SK-N-SH (cell line): Measurements from ENCODE around the gene HES1. TPM values are rescaled to one million over a fixed set of nuclear protein-coding genes. Genes with fewer than 3 reads are reported as not detected.

Experiments
- CTCF ChIA-PET: fragments of 300-600, 350-600 bp; formaldehyde crosslinking; extraction: SDS; loops from one replicate; lab custom pipeline; 2021; lab: Yijun Ruan, JAX
- POLR2A ChIA-PET: fragments of 350-600 bp; sonication (Branson Sonifier 250); formaldehyde crosslinking; extraction: SDS; loops from one replicate; lab custom pipeline; 2020; ENCODE audit warnings: antibody characterized with exemption, inconsistent platforms; lab: Yijun Ruan, JAX
- DNase-seq: peaks from one replicate; pipeline ENCODE4 v3.0.0; 2012
- H2AFZ ChIP-seq: fragments of 200-600 bp; sonication (generic); 2 replicates; pipeline ENCODE4 v1.8.1; 2016; ENCODE audit warnings: antibody characterized with exemption, mild to moderate bottlenecking, low read depth
- H3F3A ChIP-seq: fragments of 200-600 bp; sonication (generic); replicated peaks from 2 replicates; pipeline ENCODE3; 2016; ENCODE audit warnings: antibody characterized with exemption, mild to moderate bottlenecking; ENCODE audit not compliant: insufficient read depth
- H3K27ac ChIP-seq, 2 experiments: fragments of 200-500 bp in 1 of 2; fragments of 200-600 bp in 1 of 2; sonication (Bioruptor generic) in 1 of 2; sonication (generic), shearing (Covaris generic) in 1 of 2; 2 replicates each; pipeline versions ENCODE4 v1.5.1 to v1.6.1; 2014 to 2016; ENCODE audit warnings: low read depth in 2 of 2, inconsistent platforms in 1 of 2, low read length in 1 of 2, mild to moderate bottlenecking in 1 of 2, mixed read lengths in 1 of 2
- H3K27me3 ChIP-seq: fragments of 200-600 bp; sonication (generic), shearing (Covaris generic); 2 replicates; pipeline ENCODE4 v1.6.1; 2016; ENCODE audit warnings: mixed run types; ENCODE audit not compliant: insufficient read depth
- H3K36me3 ChIP-seq, 2 experiments: fragments of 200-500 bp in 1 of 2; fragments of 200-600 bp in 1 of 2; sonication (Bioruptor generic) in 1 of 2; sonication (generic) in 1 of 2; replicated peaks in 1 of 2; 2 replicates each; pipeline versions ENCODE3 to v1.5.1; 2014 to 2016; ENCODE audit warnings: low read length in 1 of 2, mild to moderate bottlenecking in 1 of 2; ENCODE audit not compliant: insufficient read depth in 2 of 2, control insufficient read depth in 1 of 2
- H3K4me1 ChIP-seq, 2 experiments: fragments of 200-500 bp in 1 of 2; fragments of 200-600 bp in 1 of 2; sonication (Bioruptor generic) in 1 of 2; sonication (generic), shearing (Covaris generic) in 1 of 2; 2 replicates each; pipeline versions ENCODE4 v1.5.1 to v1.6.1; 2014 to 2016; ENCODE audit warnings: low read depth in 1 of 2, low read length in 1 of 2, mixed run types in 1 of 2; ENCODE audit not compliant: insufficient read depth in 2 of 2, control insufficient read depth in 1 of 2
- H3K4me2 ChIP-seq: fragments of 200-600 bp; sonication (generic), shearing (Covaris generic); 2 replicates; pipeline ENCODE4 v1.6.1; 2017; ENCODE audit warnings: mixed run types
- H3K4me3 ChIP-seq, 2 experiments: fragments of 200-500 bp in 1 of 2; fragments of 200-600 bp in 1 of 2; sonication (Bioruptor generic) in 1 of 2; sonication (generic), shearing (Covaris generic) in 1 of 2; 2 replicates each; pipeline versions ENCODE4 v1.5.1 to v1.8.1; 2014 to 2016; ENCODE audit warnings: low read depth in 2 of 2, inconsistent platforms in 1 of 2, low read length in 1 of 2, mild to moderate bottlenecking in 1 of 2, mixed read lengths in 1 of 2, moderate library complexity in 1 of 2
- H3K79me2 ChIP-seq: fragments of 200-600 bp; sonication (generic); 2 replicates; pipeline ENCODE4 v1.8.1; 2017; ENCODE audit warnings: mild to moderate bottlenecking; ENCODE audit not compliant: insufficient read depth
- H3K9ac ChIP-seq: fragments of 200-600 bp; sonication (generic); 2 replicates; pipeline ENCODE4 v1.6.1; 2017; ENCODE audit warnings: mixed run types
- H3K9me2 ChIP-seq: fragments of 200-600 bp; sonication (generic); 2 replicates; pipeline ENCODE4 v1.6.1; 2017; ENCODE audit warnings: mixed run types
- H3K9me3 ChIP-seq: fragments of 200-600 bp; sonication (generic); 2 replicates; pipeline ENCODE4 v1.6.1; 2017; ENCODE audit warnings: mixed run types, mild to moderate bottlenecking, moderate library complexity
- H4K20me1 ChIP-seq: fragments of 200-600 bp; sonication (generic); 2 replicates; pipeline ENCODE4 v1.6.1; 2017; ENCODE audit warnings: mild to moderate bottlenecking, mixed run types; ENCODE audit not compliant: insufficient read depth
- ELF1 ChIP-seq: IDR thresholded peaks from 2 replicates; pipeline ENCODE4 v1.4.0; 2012
- EP300 ChIP-seq, 2 experiments: IDR thresholded peaks; 2 replicates each; pipeline versions ENCODE4 v1.4.0 to v1.6.1; 2012; ENCODE audit warnings: borderline replicate concordance in 1 of 2, low read depth in 1 of 2, low read length in 1 of 2
- FOSL2 ChIP-seq: IDR thresholded peaks from 2 replicates; pipeline ENCODE4 v1.4.0; 2012; ENCODE audit warnings: low read depth, mild to moderate bottlenecking, moderate library complexity, borderline replicate concordance
- FOXJ3 ChIP-seq: sonication (generic); formaldehyde crosslinking; IDR thresholded peaks from 2 replicates; pipeline ENCODE4 v1.5.1; 2020; ENCODE audit warnings: mild to moderate bottlenecking, missing genetic modification reagents
- GABPA ChIP-seq: IDR thresholded peaks from 2 replicates; pipeline ENCODE4 v1.4.0; 2012; ENCODE audit warnings: low read depth, mild to moderate bottlenecking
- IRF3 ChIP-seq: fragments of 150-350 bp; IDR thresholded peaks from 2 replicates; pipeline ENCODE4 v1.6.1; 2016; ENCODE audit warnings: mild to moderate bottlenecking, low read depth, low read length
- JUND ChIP-seq: IDR thresholded peaks from 2 replicates; pipeline ENCODE4 v1.4.0; 2012
- MAX ChIP-seq: IDR thresholded peaks from 2 replicates; pipeline ENCODE4 v1.4.0; 2012; ENCODE audit warnings: low read depth
- NFIC ChIP-seq: IDR thresholded peaks from 2 replicates; pipeline ENCODE4 v1.4.0; 2012; ENCODE audit warnings: borderline replicate concordance
- PBX3 ChIP-seq: IDR thresholded peaks from 2 replicates; pipeline ENCODE4; 2012
- RAD21 ChIP-seq: IDR thresholded peaks from 2 replicates; pipeline ENCODE4 v1.6.1; 2012; ENCODE audit warnings: mild to moderate bottlenecking, low read length
- RCOR1 ChIP-seq: fragments of 150-350 bp; IDR thresholded peaks from 2 replicates; pipeline ENCODE4 v1.6.1; 2017; ENCODE audit warnings: antibody characterized with exemption, low read length
- RFX5 ChIP-seq: IDR thresholded peaks from 2 replicates; pipeline ENCODE4 v1.6.1; 2012; ENCODE audit warnings: mild to moderate bottlenecking, improper control_type of control experiment, low read length
- SIN3A ChIP-seq: IDR thresholded peaks from 2 replicates; pipeline ENCODE4 v1.6.1; 2012; ENCODE audit warnings: low read depth, mild to moderate bottlenecking, low read length, moderate library complexity, borderline replicate concordance
- SMC3 ChIP-seq: IDR thresholded peaks from 2 replicates; pipeline ENCODE4 v1.6.1; 2012; ENCODE audit warnings: low read depth, low read length, improper control_type of control experiment
- TCF12 ChIP-seq: IDR thresholded peaks from 2 replicates; pipeline ENCODE4 v1.4.0; 2012
- YY1 ChIP-seq: IDR thresholded peaks from 2 replicates; pipeline ENCODE4 v1.4.0; 2012; ENCODE audit warnings: low read depth, mild to moderate bottlenecking
- ZBTB33 ChIP-seq: IDR thresholded peaks from 2 replicates; pipeline ENCODE4 v1.4.0; 2012; ENCODE audit warnings: low read depth, borderline replicate concordance
- WGBS: methylation state at CpG from one replicate; pipeline ENCODE4 v1.1.6; 2017; ENCODE audit warnings: low lambda C conversion rate; 5-methylcytosine and 5-hydroxymethylcytosine counted together
- polyA plus RNA-seq, 3 experiments: library from polyadenylated mRNA; depleted of rRNA; stranded (reverse); fragments of >200 nt; gene quantifications; 2 replicates each; pipeline ENCODE4 v1.2.3, GENCODE V29; 2012

Gene HES1
- polyA plus RNA-seq, 1 of the 3 experiments (the other 2 are of a cell fraction) = 225 TPM

GRCh38 chr3:194121891-194122631 is 13.9 kb upstream of the HES1 start:
- no peak for DNase-seq
- POLR2A ChIA-PET = no interaction called here
- 59% methylated on average over 8 of the region's 8 CpGs for WGBS

GRCh38 chr3:194123726-194124125 is 12.2 kb upstream of the HES1 start:
- no peaks in the 10 kb centered on the region for H3K9me3 ChIP-seq

More at GRCh38 chr3:194121891-194122631, 13.9 kb upstream of the HES1 start:
- Histone ChIP-seq H3K36me3 (no peaks in the 10 kb centered on the region), H3K9me3 (no peaks in the 10 kb centered on the region), H3K9ac (no peak overlapping the region), H3K79me2 (no peaks in the 10 kb centered on the region), H2AFZ (no peak overlapping the region), H3K9me2 (no peaks in the 10 kb centered on the region), H3K27me3 (peaks cover 4% of the 10 kb centered on the region), H3K4me1 (no peaks in the 10 kb centered on the region), H3F3A (no peaks in the 10 kb centered on the region), H3K27ac (no peak overlapping the region), H3K4me3 (no peak overlapping the region), H4K20me1 (no peaks in the 10 kb centered on the region), H3K4me2 (no peak overlapping the region)
- TF ChIP-seq FOXJ3 (CRISPR knock-in tag) (no peak), FOSL2 (0 out of 2 replicates have a peak, but pooled peaks have one; percentile 17), SMC3 (no peak)
- CTCF ChIA-PET = no interaction called here

GRCh38 chr3:194124193-194124592 is 11.8 kb upstream of the HES1 start:
- Histone ChIP-seq H3K9ac (no peak overlapping the region), H2AFZ (no peak overlapping the region), H4K20me1 (no peaks in the 10 kb centered on the region), H3K9me3 (no peaks in the 10 kb centered on the region), H3K4me3 (no peak overlapping the region), H3K9me2 (no peaks in the 10 kb centered on the region), H3K36me3 (no peaks in the 10 kb centered on the region), H3K79me2 (no peaks in the 10 kb centered on the region), H3K27ac (no peak overlapping the region), H3K4me2 (no peak overlapping the region), H3F3A (no peaks in the 10 kb centered on the region), H3K4me1 (no peaks in the 10 kb centered on the region), H3K27me3 (peaks cover 4% of the 10 kb centered on the region)
- ChIA-PET CTCF (interaction anchor here (0.6 to 3.1 kb wide), 3 partner anchors 10 to 192 kb away, joined by 3 to 13 read pairs (median 4); no protein-coding TSS in a partner anchor), POLR2A (interaction anchor here (0.8 to 0.9 kb wide), 2 partner anchors 10 to 11 kb away, joined by 4 to 5 read pairs; no protein-coding TSS in a partner anchor)
- WGBS = 84% methylated on average over 4 of the region's 4 CpGs
- no peak for DNase-seq
- no peak for TF ChIP-seq TCF12
- TF ChIP-seq YY1 = no peak
- TF ChIP-seq RFX5 = no peak
- no peak for TF ChIP-seq SIN3A
- TF ChIP-seq IRF3 = no peak
- TF ChIP-seq MAX = no peak
- no peak for TF ChIP-seq ZBTB33
- no peak for TF ChIP-seq PBX3
- TF ChIP-seq GABPA = no peak
- no peak for TF ChIP-seq ELF1
- no peak for TF ChIP-seq SMC3
- TF ChIP-seq EP300 (IDR thresholded peaks at IDR 0.05; ENCODE audit: borderline replicate concordance in 1 of 2, low read depth in 1 of 2, low read length in 1 of 2) = no peak
- no peak for TF ChIP-seq FOXJ3 (CRISPR knock-in tag)
- no peak for TF ChIP-seq RCOR1
- no peak for TF ChIP-seq NFIC
- TF ChIP-seq JUND = no peak
- TF ChIP-seq RAD21 = no peak

More at GRCh38 chr3:194123726-194124125, 12.2 kb upstream of the HES1 start:
- peaks cover 4% of the 10 kb centered on the region for H3K27me3 ChIP-seq
- 72% methylated on average over 6 of the region's 6 CpGs for WGBS
- H3K4me1 ChIP-seq = no peaks in the 10 kb centered on the region
- H3K4me2 ChIP-seq = no peak overlapping the region
- H3F3A ChIP-seq = no peaks in the 10 kb centered on the region
- no peak overlapping the region for H2AFZ ChIP-seq
- no peaks in the 10 kb centered on the region for H4K20me1 ChIP-seq
- DNase-seq = no peak
- no peaks in the 10 kb centered on the region for H3K36me3 ChIP-seq
- no peak overlapping the region for H3K27ac ChIP-seq
- no peak overlapping the region for H3K4me3 ChIP-seq
- ChIA-PET CTCF (interaction anchor here (0.6 to 3.1 kb wide), 3 partner anchors 11 to 192 kb away, joined by 3 to 13 read pairs (median 4); no protein-coding TSS in a partner anchor), POLR2A (no interaction called here)
- no peaks in the 10 kb centered on the region for H3K79me2 ChIP-seq
- no peak for TF ChIP-seq ELF1
- TF ChIP-seq YY1 = no peak
- H3K9me2 ChIP-seq = no peaks in the 10 kb centered on the region
- H3K9ac ChIP-seq = no peak overlapping the region
